PC-3 (cell line): ENCODE results near the gene PLXND1. TPM values are rescaled to one million over a fixed set of nuclear protein-coding genes. Genes with fewer than 3 reads are reported as not detected.

ENCODE experiments used
- ATAC-seq: fragments of 200-7000 bp; cut with Tn5 transposase; 2 replicates; pipeline ENCODE4 v1.9.1; 2020; ENCODE audit warnings: mild to moderate bottlenecking, moderate library complexity
- BruUV-seq: library from RNA; stranded (reverse); fragments of 400-500 nt; replicated peaks from 2 replicates; lab custom pipeline; 2021; lab: Mats Ljungman, UMichigan
- CTCF ChIA-PET: fragments of 300-600 bp; sonication (Branson Sonifier 250); formaldehyde crosslinking; loops from one replicate; lab custom pipeline; 2022; ENCODE audit warnings: antibody characterized with exemption; lab: Charles Lee
- POLR2A ChIA-PET: fragments of 300-600 bp; sonication (Branson Sonifier 250); formaldehyde crosslinking; loops from one replicate; lab custom pipeline; 2022; ENCODE audit warnings: antibody characterized with exemption; ENCODE audit not compliant: unreplicated experiment; lab: Charles Lee
- DNase-seq: peaks from one replicate; pipeline ENCODE4 v3.0.0-alpha.2; 2015
- H2AFZ ChIP-seq: fragments of 300-600 bp; sonication (generic); 2 replicates; pipeline ENCODE4 v1.6.0; 2016; ENCODE audit warnings: antibody characterized with exemption, low read length
- H3F3A ChIP-seq: fragments of 300-600 bp; sonication (generic); one replicate; pipeline ENCODE4 v1.6.0; 2017; ENCODE audit warnings: antibody characterized with exemption, low read length, control low read depth, mild to moderate bottlenecking; ENCODE audit not compliant: unreplicated experiment
- H3K27ac ChIP-seq: fragments of 300-600 bp; sonication (generic); 2 replicates; pipeline ENCODE4 v1.5.1; 2016; ENCODE audit warnings: mild to moderate bottlenecking, low read length
- H3K27me3 ChIP-seq: fragments of 300-600 bp; sonication (generic); 2 replicates; pipeline ENCODE4 v1.6.1; 2016; ENCODE audit warnings: low read length, mixed read lengths
- H3K36me3 ChIP-seq: fragments of 300-600 bp; sonication (generic); 2 replicates; pipeline ENCODE4 v1.6.1; 2016; ENCODE audit warnings: low read depth, mixed run types, low read length, mixed read lengths
- H3K4me1 ChIP-seq: fragments of 300-600 bp; sonication (generic); 2 replicates; pipeline ENCODE4 v1.5.1; 2016; ENCODE audit warnings: low read length; ENCODE audit not compliant: insufficient read depth
- H3K4me2 ChIP-seq: fragments of 300-600 bp; sonication (generic); 2 replicates; pipeline ENCODE4 v1.6.0; 2016; ENCODE audit warnings: low read length
- H3K4me3 ChIP-seq: fragments of 300-600 bp; sonication (generic); 2 replicates; pipeline ENCODE4 v1.5.1; 2016; ENCODE audit warnings: mild to moderate bottlenecking, low read length, mixed read lengths
- H3K79me2 ChIP-seq: fragments of 300-600 bp; sonication (generic); 2 replicates; pipeline ENCODE4 v1.6.1; 2017; ENCODE audit warnings: low read length, mixed read lengths
- H3K9ac ChIP-seq: fragments of 300-600 bp; sonication (generic); 2 replicates; pipeline ENCODE4 v1.6.0; 2016; ENCODE audit warnings: mild to moderate bottlenecking, low read length
- H3K9me2 ChIP-seq: fragments of 300-600 bp; sonication (generic); replicated peaks from 2 replicates; pipeline ENCODE4 v1.6.1; 2016; ENCODE audit warnings: mixed run types, low read length, mixed read lengths
- H3K9me3 ChIP-seq: fragments of 300-600 bp; sonication (generic); 2 replicates; pipeline ENCODE4 v1.6.1; 2016; ENCODE audit warnings: low read length, mixed read lengths
- H4K20me1 ChIP-seq: fragments of 300-600 bp; sonication (generic); 2 replicates; pipeline ENCODE4 v1.6.1; 2016; ENCODE audit warnings: low read length, mixed read lengths
- EZH2 ChIP-seq: fragments of 300-600 bp; sonication (generic); IDR thresholded peaks from one replicate; pipeline ENCODE4 v1.6.1; 2017; ENCODE audit warnings: antibody characterized with exemption, mild to moderate bottlenecking, low read length; ENCODE audit not compliant: unreplicated experiment
- EZH2phosphoT487 ChIP-seq: fragments of 300-600 bp; sonication (generic); IDR thresholded peaks from 2 replicates; pipeline ENCODE4 v1.6.1; 2018; ENCODE audit warnings: mild to moderate bottlenecking, antibody characterized with exemption, low read length, borderline replicate concordance
- intact Hi-C: fragments of 100-400 bp; cut with micrococcal nuclease; formaldehyde crosslinking; loops from 2 replicates; pipeline ENCODE4 v1.9.0; 2023
- total RNA-seq: library from RNA; depleted of rRNA; stranded (reverse); fragments of >200 nt; gene quantifications from 2 replicates; pipeline ENCODE4 v1.2.3, GENCODE V29; 2014
- TF ChIP-seq, protein P1 (sequence below): fragments of 300-600 bp; sonication (generic); conservative IDR thresholded peaks from 2 replicates; pipeline ENCODE4 v1.5.1; 2017; ENCODE audit warnings: antibody characterized with exemption, low read depth, mild to moderate bottlenecking, low read length

Gene PLXND1
- total RNA-seq, 1 experiment from 2014 or later = 19.2 TPM

DNA sequence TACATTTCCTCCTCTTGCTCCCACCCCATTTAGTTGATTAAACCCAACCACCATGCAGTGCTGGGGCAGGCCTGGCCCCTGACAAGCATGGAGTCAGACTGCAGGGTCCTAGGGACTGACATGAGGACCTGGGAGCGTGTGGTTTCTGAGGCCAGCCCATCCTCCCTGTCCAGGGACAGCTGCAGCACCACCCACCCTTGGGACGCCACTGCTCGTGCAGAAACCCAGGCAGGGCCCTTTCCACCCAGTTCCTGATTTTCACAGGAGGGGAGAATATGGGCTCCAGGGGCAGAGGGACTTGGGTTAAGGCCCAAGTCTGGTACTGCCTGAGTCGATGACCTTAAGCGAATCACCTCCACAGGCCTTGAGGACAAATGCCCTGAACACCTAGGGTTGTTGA lies 23.7 kb downstream of the PLXND1 start:
- BruUV-seq = no TSS peak
- Histone ChIP-seq H3K9me3 (no peaks in the 10 kb centered on the region), H3K4me1 (no peaks in the 10 kb centered on the region), H3K27ac (no peak overlapping the region), H3K4me3 (no peak overlapping the region), H3K9me2 (no peaks in the 10 kb centered on the region), H3K79me2 (no peaks in the 10 kb centered on the region), H3K9ac (no peak overlapping the region), H3K4me2 (no peak overlapping the region), H3F3A (no peaks in the 10 kb centered on the region), H4K20me1 (no peaks in the 10 kb centered on the region), H3K36me3 (no peaks in the 10 kb centered on the region), H2AFZ (no peak overlapping the region), H3K27me3 (no peaks in the 10 kb centered on the region)
- TF ChIP-seq EZH2 (no peak), EZH2phosphoT487 (no peak)
- TF ChIP-seq, protein P1, sequence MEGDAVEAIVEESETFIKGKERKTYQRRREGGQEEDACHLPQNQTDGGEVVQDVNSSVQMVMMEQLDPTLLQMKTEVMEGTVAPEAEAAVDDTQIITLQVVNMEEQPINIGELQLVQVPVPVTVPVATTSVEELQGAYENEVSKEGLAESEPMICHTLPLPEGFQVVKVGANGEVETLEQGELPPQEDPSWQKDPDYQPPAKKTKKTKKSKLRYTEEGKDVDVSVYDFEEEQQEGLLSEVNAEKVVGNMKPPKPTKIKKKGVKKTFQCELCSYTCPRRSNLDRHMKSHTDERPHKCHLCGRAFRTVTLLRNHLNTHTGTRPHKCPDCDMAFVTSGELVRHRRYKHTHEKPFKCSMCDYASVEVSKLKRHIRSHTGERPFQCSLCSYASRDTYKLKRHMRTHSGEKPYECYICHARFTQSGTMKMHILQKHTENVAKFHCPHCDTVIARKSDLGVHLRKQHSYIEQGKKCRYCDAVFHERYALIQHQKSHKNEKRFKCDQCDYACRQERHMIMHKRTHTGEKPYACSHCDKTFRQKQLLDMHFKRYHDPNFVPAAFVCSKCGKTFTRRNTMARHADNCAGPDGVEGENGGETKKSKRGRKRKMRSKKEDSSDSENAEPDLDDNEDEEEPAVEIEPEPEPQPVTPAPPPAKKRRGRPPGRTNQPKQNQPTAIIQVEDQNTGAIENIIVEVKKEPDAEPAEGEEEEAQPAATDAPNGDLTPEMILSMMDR = no peak
- ChIA-PET POLR2A (no interaction called here), CTCF (no interaction called here)
- no peak for ATAC-seq
- no peak for DNase-seq
- intact Hi-C loops = no loop called here

DNA sequence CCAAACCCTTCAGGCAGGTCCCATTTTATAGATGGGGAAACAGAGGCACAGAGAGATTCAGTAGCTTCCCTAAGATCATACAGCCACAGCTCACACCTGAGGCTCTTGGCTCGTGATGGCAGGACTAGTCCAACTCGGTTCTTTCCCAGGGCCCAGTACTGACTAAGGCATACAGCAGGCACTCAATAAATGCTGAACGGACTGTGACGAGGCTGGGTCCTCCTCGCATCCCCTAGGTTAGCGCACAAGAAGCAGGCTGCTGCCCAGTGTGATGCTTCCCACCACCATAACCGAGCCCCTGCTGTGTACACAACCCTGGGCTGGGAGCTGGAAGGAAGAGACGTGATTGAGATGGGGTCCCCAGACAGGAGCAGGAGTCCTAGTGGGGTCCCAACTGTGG lies 24.9 kb downstream of the PLXND1 start:
- no peaks in the 10 kb centered on the region for H3K79me2 ChIP-seq
- CTCF ChIA-PET = no interaction called here
- no peaks in the 10 kb centered on the region for H4K20me1 ChIP-seq

DNA sequence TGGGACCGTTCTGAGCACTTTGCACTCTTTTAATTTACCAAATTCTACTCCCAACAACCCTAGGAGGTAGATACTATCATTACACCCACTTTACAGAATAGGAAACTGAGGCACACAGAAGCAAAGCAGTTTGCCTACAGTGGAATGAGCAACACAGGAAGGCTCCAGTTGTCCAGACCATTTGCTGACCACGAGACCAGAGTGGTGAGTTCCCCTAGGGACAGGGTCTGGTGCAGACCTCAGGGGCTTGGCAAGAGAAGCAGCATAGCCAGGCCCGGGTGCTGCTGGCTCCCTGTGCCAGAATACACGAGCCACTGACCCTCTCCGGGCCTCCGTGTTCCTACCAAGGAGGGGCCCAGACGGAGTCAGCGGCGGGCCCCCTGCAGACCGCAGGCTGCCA lies 26.5 kb downstream of the PLXND1 start:
- CTCF ChIA-PET = no interaction called here
- no peaks in the 10 kb centered on the region for H3K27me3 ChIP-seq

More for the DNA sequence above, 24.9 kb downstream of the PLXND1 start:
- Histone ChIP-seq H3K4me1 (no peaks in the 10 kb centered on the region), H3K36me3 (no peaks in the 10 kb centered on the region), H3K27ac (no peak overlapping the region), H3K9me3 (no peaks in the 10 kb centered on the region), H3F3A (no peaks in the 10 kb centered on the region), H3K9ac (no peak overlapping the region), H3K9me2 (no peaks in the 10 kb centered on the region), H3K4me2 (no peak overlapping the region), H3K4me3 (no peak overlapping the region), H2AFZ (no peak overlapping the region), H3K27me3 (no peaks in the 10 kb centered on the region)
- no peak for ATAC-seq
- POLR2A ChIA-PET = no interaction called here
- TF ChIP-seq EZH2phosphoT487 (no peak), EZH2 (no peak)
- TF ChIP-seq, protein P1 = no peak
- no peak for DNase-seq
- intact Hi-C loops = no loop called here
- BruUV-seq = no TSS peak

More for the DNA sequence above, 26.5 kb downstream of the PLXND1 start:
- Histone ChIP-seq H3K4me2 (no peak overlapping the region), H3K9ac (no peak overlapping the region), H3K9me3 (no peaks in the 10 kb centered on the region), H3F3A (no peaks in the 10 kb centered on the region), H3K9me2 (no peaks in the 10 kb centered on the region), H2AFZ (no peak overlapping the region), H3K79me2 (no peaks in the 10 kb centered on the region), H3K36me3 (no peaks in the 10 kb centered on the region), H3K27ac (no peak overlapping the region), H3K4me1 (no peaks in the 10 kb centered on the region), H3K4me3 (no peak overlapping the region), H4K20me1 (no peaks in the 10 kb centered on the region)
- TF ChIP-seq EZH2 = no peak
- BruUV-seq = no TSS peak
- POLR2A ChIA-PET = no interaction called here
- intact Hi-C loops = no loop called here
- DNase-seq (no peak), ATAC-seq (no peak)
